Measurements from ENCODE around the gene NOSTRIN. TPM values are rescaled to one million over a fixed set of nuclear protein-coding genes. Genes with fewer than 3 reads are reported as not detected.

NOSTRIN gene
- polyA plus RNA-seq, 3 donors: not detected

GRCh38 chr2:168903888-168904287 is 101.5 kb downstream of the NOSTRIN start:
- Histone ChIP-seq H3K4me3 (replicated peaks in 1 of 3; ENCODE audit: low read depth in 2 of 3, low read length in 3 of 3) (no peak overlapping the region), H2AFZ (ENCODE audit: insufficient read depth, low read depth, low read length, poor library complexity, severe bottlenecking) (no peak overlapping the region), H3K9me3 (replicated peaks in 1 of 2; ENCODE audit: control insufficient read depth in 1 of 2, insufficient read depth in 1 of 2, low read length in 2 of 2) (no peaks in the 10 kb centered on the region), H3K4me2 (replicated peaks; ENCODE audit: extremely low read depth, low read length, poor library complexity, severe bottlenecking) (no peak overlapping the region), H3K27ac (ENCODE audit: low read depth in 1 of 2, low read length in 2 of 2) (no peak overlapping the region), H3K9ac (ENCODE audit: insufficient read depth, low read length, poor library complexity, severe bottlenecking) (no peak overlapping the region), H3K79me2 (ENCODE audit: insufficient read depth, low read length) (no peaks in the 10 kb centered on the region), H3K36me3 (replicated peaks in 1 of 2; ENCODE audit: control insufficient read depth in 1 of 2, insufficient read depth in 2 of 2, low read length in 2 of 2) (no peaks in the 10 kb centered on the region), H3K27me3 (ENCODE audit: control insufficient read depth in 2 of 2, insufficient read depth in 2 of 2, low read length in 2 of 2) (no peaks in the 10 kb centered on the region), H4K20me1 (ENCODE audit: insufficient read depth, low read length) (no peaks in the 10 kb centered on the region), H3K4me1 (ENCODE audit: control insufficient read depth in 1 of 2, insufficient read depth in 2 of 2, low read length in 2 of 2) (no peaks in the 10 kb centered on the region)
- no CpG with 5 or more reads among the region's 2 CpGs for WGBS (ENCODE audit: insufficient coverage)
- intact Hi-C loops (cut with micrococcal nuclease): no loop called here
- Mint-ChIP-seq H3K27ac (no peak overlapping the region), H3K9me3 (no peaks in the 10 kb centered on the region), H3K4me3 (no peak overlapping the region), H3K36me3 (no peaks in the 10 kb centered on the region), H3K27me3 (ENCODE audit: low read depth in 3 of 3) (peaks cover 0 to 2% (median 2%) of the 10 kb centered on the region in 3 donors), H3K4me1 (no peaks in the 10 kb centered on the region)
- no peak for TF ChIP-seq CTCF (IDR thresholded peaks at IDR 0.05)
- DNase-seq: no peak

- H3K36me3 Mint-ChIP-seq: no peaks in the 10 kb centered on the region
- H3K9me3 Mint-ChIP-seq: no peaks in the 10 kb centered on the region
- no peaks in the 10 kb centered on the region for H3K79me2 ChIP-seq (ENCODE audit: insufficient read depth, low read length)
- no peaks in the 10 kb centered on the region for H3K4me1 Mint-ChIP-seq
- no peak overlapping the region for H3K27ac ChIP-seq (ENCODE audit: low read depth in 1 of 2, low read length in 2 of 2)
- H3K9me3 ChIP-seq (replicated peaks in 1 of 2; ENCODE audit: control insufficient read depth in 1 of 2, insufficient read depth in 1 of 2, low read length in 2 of 2): no peaks in the 10 kb centered on the region
- no peaks in the 10 kb centered on the region for H3K27me3 ChIP-seq (ENCODE audit: control insufficient read depth in 2 of 2, insufficient read depth in 2 of 2, low read length in 2 of 2)
- no CpG with 5 or more reads among the region's 3 CpGs for WGBS (ENCODE audit: insufficient coverage)
- intact Hi-C loops (cut with micrococcal nuclease): no loop called here
- peaks cover 0 to 2% (median 0%) of the 10 kb centered on the region in 3 donors for H3K27me3 Mint-ChIP-seq (ENCODE audit: low read depth in 3 of 3)
- no peak for DNase-seq
- H3K4me2 ChIP-seq (replicated peaks; ENCODE audit: extremely low read depth, low read length, poor library complexity, severe bottlenecking): no peak overlapping the region
- no peak for TF ChIP-seq CTCF (IDR thresholded peaks at IDR 0.05)
- no peaks in the 10 kb centered on the region for H3K36me3 ChIP-seq (replicated peaks in 1 of 2; ENCODE audit: control insufficient read depth in 1 of 2, insufficient read depth in 2 of 2, low read length in 2 of 2)
- no peaks in the 10 kb centered on the region for H3K4me1 ChIP-seq (ENCODE audit: control insufficient read depth in 1 of 2, insufficient read depth in 2 of 2, low read length in 2 of 2)
- no peak overlapping the region for H3K4me3 ChIP-seq (replicated peaks in 1 of 3; ENCODE audit: low read depth in 2 of 3, low read length in 3 of 3)
- no peak overlapping the region for H3K9ac ChIP-seq (ENCODE audit: insufficient read depth, low read length, poor library complexity, severe bottlenecking)
- no peaks in the 10 kb centered on the region for H4K20me1 ChIP-seq (ENCODE audit: insufficient read depth, low read length)
- no peak overlapping the region for H2AFZ ChIP-seq (ENCODE audit: insufficient read depth, low read depth, low read length, poor library complexity, severe bottlenecking)
- H3K4me3 Mint-ChIP-seq: no peak overlapping the region
- no peak overlapping the region for H3K27ac Mint-ChIP-seq
Measured at GRCh38 chr2:168904358-168904757, 101.9 kb downstream of the NOSTRIN start.
